Urothelium cell line (cell line): ENCODE data around the gene TUFT1.
"Not testable (repeated sequence)": the region's sequence is repeated elsewhere in the genome, so short reads cannot be mapped to it uniquely, and the experiment has no call there.

Source experiments
- DNase-seq: peaks from one replicate; pipeline ENCODE4 v3.0.0; 2011; ENCODE audit warnings: low spot score, mixed read lengths
- FAIRE-seq: peaks from 2 replicates; lab custom pipeline; 2011; peaks lifted over from hg19 to GRCh38; lab: Jason Lieb, UNC

Gene TUFT1

GRCh38 chr1:151578941-151579340 is 38.8 kb downstream of the TUFT1 start:
- FAIRE-seq (no peak), DNase-seq (no peak)

- no peak for DNase-seq
- no peak for FAIRE-seq
These were observed 39.5 kb downstream of the TUFT1 start for GRCh38 chr1:151579436-151580225.

GRCh38 chr1:151581451-151581850 is 41.3 kb downstream of the TUFT1 start:
- no peak for FAIRE-seq

GRCh38 chr1:151581921-151582320 is 41.8 kb downstream of the TUFT1 start:
- no peak for FAIRE-seq
- no peak for DNase-seq

More at GRCh38 chr1:151581451-151581850, 41.3 kb downstream of the TUFT1 start:
- no peak for DNase-seq

GRCh38 chr1:151583796-151584195 is 43.7 kb downstream of the TUFT1 start:
- DNase-seq, result no peak
- FAIRE-seq, result no peak

GRCh38 chr1:151584278-151584677 is 44.2 kb downstream of the TUFT1 start:
- DNase-seq (no peak), FAIRE-seq (no peak)

GRCh38 chr1:151584780-151585179 is 44.7 kb downstream of the TUFT1 start:
- no peak for FAIRE-seq
- DNase-seq, result no peak

GRCh38 chr1:151585622-151586021 is 45.5 kb downstream of the TUFT1 start:
- peak; percentile 56 for DNase-seq
- FAIRE-seq, result no peak

- FAIRE-seq (no peak), DNase-seq (no peak)
These were observed 50.9 kb downstream of the TUFT1 start for GRCh38 chr1:151590961-151591360.

- FAIRE-seq, result no peak
- DNase-seq, result no peak
These were observed 53.6 kb downstream of the TUFT1 start for GRCh38 chr1:151593730-151594129.

- FAIRE-seq, result no peak
- DNase-seq, result peak; percentile 78
These were observed 54.1 kb downstream of the TUFT1 start for GRCh38 chr1:151594143-151594625.

- FAIRE-seq (no peak), DNase-seq (peak; percentile 40)
These were observed 56.3 kb downstream of the TUFT1 start for GRCh38 chr1:151596166-151596953.

- FAIRE-seq, result not testable (repeated sequence)
These were observed 62.4 kb downstream of the TUFT1 start for GRCh38 chr1:151602550-151602949.

GRCh38 chr1:151604291-151604690 is 64.2 kb downstream of the TUFT1 start:
- no peak for FAIRE-seq
- no peak for DNase-seq

More at GRCh38 chr1:151602550-151602949, 62.4 kb downstream of the TUFT1 start:
- DNase-seq, result not testable (repeated sequence)

GRCh38 chr1:151606384-151606783 is 66.3 kb downstream of the TUFT1 start:
- no peak for FAIRE-seq
- DNase-seq, result peak; percentile 26

- no peak for DNase-seq
- no peak for FAIRE-seq
These were observed 66.7 kb downstream of the TUFT1 start for GRCh38 chr1:151606857-151607256.

GRCh38 chr1:151610142-151610541 is 70.0 kb downstream of the TUFT1 start:
- DNase-seq (no peak), FAIRE-seq (no peak)

- DNase-seq, result no peak
- no peak for FAIRE-seq
These were observed 71.2 kb downstream of the TUFT1 start for GRCh38 chr1:151611288-151611790.

GRCh38 chr1:151611832-151612500 is 71.9 kb downstream of the TUFT1 start, which contains the start of gene SNX27:
Gene SNX27, plus strand, starts transcription at chr1:151612050. Its CDS starts 152 bp downstream, at chr1:151612202.
- DNase-seq, result peak; percentile 96
- peak; percentile 56 for FAIRE-seq

GRCh38 chr1:151612501-151613281 is 72.6 kb downstream of the TUFT1 start:
- DNase-seq (peak; percentile 41), FAIRE-seq (no peak)
